Stimulated activated CD4-positive, alpha-beta T cell treated with anti-CD3 and anti-CD28 coated beads, TNF-alpha, amount 100 ng/mL, for 24 hours (primary cell): ENCODE data around the gene INTS7.
"Not testable (repeated sequence)": the region's sequence is repeated elsewhere in the genome, so short reads cannot be mapped to it uniquely, and the experiment has no call there.

Source experiments
- DNase-seq, 3 experiments: peaks; one replicate each; pipeline ENCODE4 v3.0.0-alpha.2; 2020; ENCODE audit warnings: low read depth in 3 of 3

Gene INTS7

DNA sequence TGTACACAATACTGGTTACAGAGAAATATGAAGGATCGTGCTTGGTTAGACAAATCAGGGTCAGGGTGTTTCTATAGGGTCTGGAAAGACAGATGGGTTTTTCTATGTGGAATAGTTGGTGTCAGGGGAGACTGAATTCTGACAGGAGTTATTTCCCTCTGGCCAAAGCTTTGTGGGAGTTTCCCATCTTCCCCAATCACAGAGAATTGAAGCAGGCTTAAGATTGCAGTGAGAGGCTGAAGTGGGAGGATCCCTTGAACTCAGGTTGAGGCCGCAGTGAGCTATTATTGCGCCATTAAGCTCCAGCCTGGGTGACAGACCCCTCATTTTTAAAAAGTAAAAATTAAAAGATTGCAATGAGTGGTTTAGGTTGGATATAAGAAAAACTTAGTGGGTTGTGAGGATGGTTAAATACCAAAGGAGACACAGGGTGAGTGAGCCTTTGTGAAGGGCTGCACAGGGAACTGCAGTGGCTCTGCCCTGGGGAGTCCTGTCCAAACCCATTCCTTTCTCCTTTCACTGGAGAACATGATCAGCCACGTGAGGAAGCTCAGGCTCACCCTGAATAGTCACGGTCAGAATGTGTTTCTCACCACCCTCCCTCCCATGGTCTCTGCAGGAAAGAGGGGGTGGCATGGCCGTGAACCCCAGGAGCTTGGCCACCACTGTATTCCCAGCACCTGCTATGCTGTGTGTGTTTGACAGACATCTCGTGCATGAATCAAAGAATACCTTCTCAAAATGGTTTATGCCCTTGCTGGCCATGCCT is 101.2 kb downstream of the INTS7 start:
- DNase-seq: no peak

DNA sequence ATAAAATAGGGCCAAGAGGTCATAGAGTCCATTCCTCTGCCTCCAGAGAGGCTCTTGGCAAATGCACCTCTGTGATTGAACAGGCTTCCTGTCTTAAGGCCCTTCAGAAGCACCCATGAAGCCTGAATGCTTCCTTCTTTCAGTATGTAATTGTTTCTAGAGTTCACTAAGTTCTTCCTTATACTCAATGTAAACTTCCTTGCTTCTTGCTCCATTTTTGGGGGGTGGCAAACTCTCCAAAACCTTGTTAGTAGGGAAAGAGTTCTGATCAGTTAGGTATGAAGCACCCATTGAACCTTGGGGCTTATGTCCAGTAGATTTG is 102.5 kb downstream of the INTS7 start:
- DNase-seq: no peak

DNA sequence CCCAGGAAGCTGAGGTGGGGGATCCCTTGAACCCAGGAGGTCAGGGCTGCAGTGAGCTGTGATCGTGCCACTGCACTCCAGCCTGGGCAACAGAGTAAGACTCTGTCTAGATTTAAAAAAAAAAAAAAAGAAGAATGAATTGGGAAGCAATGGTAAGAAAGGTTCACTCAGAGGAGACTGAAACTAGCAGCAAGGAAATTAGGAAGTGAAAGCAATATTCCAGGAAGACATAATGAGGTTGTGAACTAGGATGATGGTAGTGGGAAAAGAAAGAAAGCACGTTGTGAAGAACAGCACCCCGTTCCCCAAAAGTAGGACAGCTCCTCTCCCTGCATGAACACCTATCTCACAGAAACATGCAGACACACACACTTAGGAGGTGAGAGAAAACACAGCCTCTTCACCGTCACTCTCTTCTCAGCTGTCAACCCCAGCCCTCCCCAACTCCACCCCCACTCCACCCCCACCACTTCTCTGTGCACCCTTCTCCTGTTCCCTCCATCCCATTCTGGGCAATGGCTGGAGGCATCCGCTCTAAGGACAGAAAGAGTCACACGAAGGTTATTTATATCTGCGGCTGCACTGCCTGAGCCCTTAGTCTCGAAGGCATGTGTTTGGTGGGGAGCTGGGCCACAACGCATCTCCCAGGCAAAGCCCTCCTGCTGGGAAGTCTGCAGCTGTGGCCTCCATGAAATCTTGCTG is 103.0 kb downstream of the INTS7 start:
- no peak for DNase-seq

DNA sequence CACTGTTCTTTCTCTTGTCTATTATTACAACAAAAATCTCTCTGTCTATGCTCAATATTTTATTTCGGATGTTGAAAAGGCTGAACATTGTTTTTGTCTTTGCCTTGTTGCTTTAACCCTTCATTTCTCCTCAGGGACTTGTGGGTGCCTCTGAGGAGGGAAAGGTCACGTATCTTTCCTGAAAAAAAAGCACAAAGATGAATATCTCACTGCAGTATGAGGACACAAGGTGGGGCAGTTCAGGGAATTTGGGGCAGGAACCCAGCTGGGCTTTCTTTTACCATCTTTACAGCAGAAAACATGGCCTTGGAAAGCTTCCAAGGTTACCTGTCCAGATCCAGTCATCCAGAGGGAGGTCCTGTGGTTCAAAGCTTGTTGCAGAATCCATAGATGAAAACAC is 105.7 kb downstream of the INTS7 start:
- no peak for DNase-seq

DNA sequence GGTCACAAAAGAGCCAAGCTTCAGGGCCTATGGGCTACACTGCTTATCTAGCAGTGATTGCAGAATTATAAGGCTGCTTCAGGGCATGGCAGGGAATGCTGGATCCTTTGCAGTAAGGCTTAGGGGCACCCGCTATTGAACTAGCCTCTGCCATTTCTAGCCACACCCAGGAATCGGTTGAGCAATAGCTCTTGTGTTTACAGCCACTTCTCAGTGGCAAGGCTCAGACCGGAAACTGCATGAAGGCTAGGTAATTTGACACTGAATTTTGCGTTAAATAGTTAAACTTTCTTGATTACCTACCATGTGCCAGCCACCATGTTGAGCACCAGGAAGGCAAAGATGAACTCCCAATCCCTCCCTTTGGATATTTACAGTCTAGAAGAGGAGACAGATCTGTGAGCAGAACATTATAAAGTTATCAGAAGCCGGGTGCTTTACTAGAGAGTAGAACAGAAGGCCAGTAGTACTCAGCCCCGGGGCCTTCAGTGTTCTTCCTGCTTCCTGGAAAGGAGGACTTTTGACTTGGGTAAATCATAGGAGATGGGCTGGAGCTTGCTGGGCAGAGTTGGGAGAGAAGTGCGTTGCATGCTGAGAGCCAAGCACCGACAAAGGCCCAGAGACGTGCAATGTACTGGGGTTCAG is 106.2 kb downstream of the INTS7 start:
- no peak for DNase-seq

GRCh38 chr1:211928290-211928801 is 107.0 kb downstream of the INTS7 start:
- DNase-seq: no peak

GRCh38 chr1:211925016-211925415 is 110.3 kb downstream of the INTS7 start:
- DNase-seq: no peak

- no peak for DNase-seq
These were observed 111.1 kb downstream of the INTS7 start for GRCh38 chr1:211924256-211924655.

GRCh38 chr1:211923095-211923494 is 112.3 kb downstream of the INTS7 start:
- no peak for DNase-seq

DNA sequence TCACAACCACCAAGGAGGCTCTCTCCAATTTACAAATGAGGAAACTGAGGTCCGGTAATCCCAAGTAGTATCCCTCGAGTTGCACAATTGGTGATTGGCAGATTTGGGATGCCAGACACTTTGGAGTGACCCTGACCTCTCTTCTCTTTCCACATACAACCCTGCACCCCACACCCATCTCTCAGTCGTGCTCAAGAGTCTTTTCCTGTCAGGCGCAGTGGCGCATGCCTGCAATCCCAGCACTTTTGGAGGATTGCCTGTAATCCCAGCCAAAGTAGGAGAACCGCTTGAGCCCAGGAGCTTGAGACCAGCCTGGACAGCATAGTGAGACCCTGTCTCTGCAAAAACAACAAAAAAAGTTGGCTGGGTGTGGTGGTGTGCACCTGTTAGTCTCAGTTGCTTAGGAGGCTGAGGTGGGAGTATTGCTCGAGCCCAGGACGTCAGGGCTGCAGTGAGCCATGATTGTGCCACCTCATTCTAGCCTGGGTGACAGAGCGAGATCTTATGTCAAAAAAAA is 113.7 kb downstream of the INTS7 start:
- DNase-seq: no peak

GRCh38 chr1:211920602-211921226 is 114.6 kb downstream of the INTS7 start:
- no peak for DNase-seq

- DNase-seq: no peak
These were observed 115.2 kb downstream of the INTS7 start for GRCh38 chr1:211920141-211920572.

DNA sequence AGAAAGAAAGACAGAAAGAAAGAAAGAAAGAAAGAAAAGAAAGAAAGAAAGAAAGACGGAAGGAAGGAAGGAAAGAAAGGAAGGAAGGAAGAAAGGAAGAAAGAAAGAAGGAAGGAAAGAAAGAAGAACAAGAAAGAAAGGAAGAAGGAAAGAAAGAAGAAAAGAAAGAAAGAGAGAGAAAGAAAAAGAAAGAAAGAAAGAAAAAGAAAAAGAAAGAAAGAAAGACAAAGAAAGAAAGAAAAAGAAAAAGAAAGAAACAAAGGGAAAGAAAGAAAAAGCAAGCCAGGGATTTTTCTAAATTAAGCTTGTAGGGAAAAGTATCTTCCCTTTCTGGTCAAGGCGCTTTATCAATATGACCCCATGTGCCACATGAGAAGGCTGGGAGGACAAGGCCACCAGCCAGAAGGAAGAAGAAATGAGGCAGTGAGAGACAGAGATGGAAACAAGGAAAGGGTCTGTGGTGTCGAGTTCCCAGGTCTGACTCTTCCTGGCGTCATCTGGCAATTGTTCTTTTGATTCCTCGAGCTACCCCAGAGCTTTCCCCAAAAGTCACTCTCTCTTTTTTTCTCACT is 116.4 kb downstream of the INTS7 start:
- no peak for DNase-seq

DNA sequence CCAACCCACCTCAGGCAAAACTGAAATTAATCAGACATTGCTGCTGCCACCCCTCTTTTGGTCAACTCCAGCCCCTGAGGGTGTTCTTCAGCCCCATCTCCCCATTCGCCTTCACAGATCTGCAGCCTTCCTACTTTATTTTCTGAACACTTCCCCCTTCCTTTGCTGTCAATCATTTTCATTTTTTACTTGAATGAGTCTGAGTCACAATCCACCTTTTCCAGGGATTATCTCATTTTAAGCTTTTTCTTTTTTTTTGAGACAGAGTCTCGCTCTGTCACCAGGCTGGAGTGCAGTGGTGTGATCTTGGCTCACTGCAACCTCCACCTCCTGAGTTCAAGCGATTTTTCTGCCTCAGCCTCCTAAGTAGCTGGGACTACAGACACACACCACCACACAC is 118.9 kb downstream of the INTS7 start:
- not testable (repeated sequence) for DNase-seq

- no peak for DNase-seq
These were observed 119.4 kb downstream of the INTS7 start for GRCh38 chr1:211915924-211916323.

DNA sequence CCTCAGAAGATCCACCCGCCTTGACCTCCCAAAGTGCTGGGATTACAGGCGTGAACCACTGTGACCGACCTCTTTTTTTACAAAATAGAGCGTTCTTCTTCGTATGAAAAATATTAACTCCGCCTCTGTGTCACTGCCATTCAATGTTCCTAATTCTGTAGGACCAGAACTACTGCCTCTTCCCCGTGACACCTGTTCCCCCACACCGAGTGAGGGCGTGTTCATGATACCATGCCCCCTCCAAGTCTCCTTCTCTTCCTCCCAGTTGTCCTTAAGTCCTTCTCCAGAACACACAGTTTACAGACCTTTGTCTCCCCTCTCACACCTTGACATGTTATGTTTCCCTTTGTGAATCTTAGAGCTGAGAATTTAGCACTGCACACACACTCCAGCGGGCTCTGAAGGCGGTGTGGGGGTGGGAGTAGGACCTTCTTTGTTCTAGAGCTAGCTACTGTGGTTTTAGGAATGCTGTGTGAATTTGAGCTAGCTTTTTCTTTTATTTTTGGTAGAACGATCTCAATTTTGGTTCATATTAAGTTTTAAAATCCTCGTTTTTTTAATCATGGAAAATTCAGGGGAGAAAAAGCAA is 122.4 kb downstream of the INTS7 start:
- no peak for DNase-seq

GRCh38 chr1:211912038-211912437 is 123.3 kb downstream of the INTS7 start:
- DNase-seq: no peak

- DNase-seq: no peak
These were observed 124.4 kb downstream of the INTS7 start for GRCh38 chr1:211910913-211911485.

DNA sequence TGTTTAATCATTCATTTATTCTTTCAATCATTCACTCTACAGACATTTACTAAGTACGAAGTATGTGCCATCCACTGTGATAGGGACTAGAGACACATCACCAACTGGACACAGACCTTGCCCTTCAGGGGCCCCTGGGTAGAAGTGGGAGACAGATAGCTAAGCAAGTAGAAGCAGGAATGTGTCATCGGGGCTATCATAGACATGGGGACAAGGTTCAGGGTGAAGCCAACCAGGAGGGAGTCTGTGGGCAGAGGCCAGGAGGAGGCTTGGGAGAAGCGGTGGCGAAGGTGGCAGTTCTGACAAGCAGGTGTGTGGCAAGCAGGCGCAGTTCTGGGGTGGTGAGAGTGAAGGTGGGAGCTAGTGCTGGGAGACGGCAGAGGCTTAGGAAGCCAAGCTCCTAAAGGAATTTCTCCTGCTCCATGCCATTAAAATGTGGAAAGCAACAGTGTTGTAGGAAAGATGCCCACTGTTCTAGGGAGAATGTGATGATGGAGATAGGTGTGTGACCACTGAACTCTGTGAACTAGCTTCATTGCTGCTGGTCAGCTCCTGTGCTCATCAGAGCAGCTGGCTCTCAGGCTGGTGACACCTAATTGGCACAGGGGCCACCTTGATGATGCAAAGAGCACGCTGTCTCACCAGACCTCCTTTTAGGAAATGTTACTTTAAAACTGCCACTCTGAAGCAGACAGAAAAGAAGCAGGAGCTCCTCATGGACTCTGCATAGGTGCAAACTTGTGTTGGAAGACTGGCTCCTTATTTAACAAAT is 125.1 kb downstream of the INTS7 start:
- DNase-seq: no peak

GRCh38 chr1:211909395-211909794 is 126.0 kb downstream of the INTS7 start:
- DNase-seq: no peak
